MM.1S (cell line): Measurements from ENCODE around the gene RNF152.

Experiments used
- EZH2phosphoT487 ChIP-seq: fragments of 300-600 bp; sonication (generic); IDR thresholded peaks from 2 replicates; pipeline ENCODE4 v1.6.1; 2018; ENCODE audit warnings: antibody characterized with exemption, low read length
- TF ChIP-seq, protein P1 (sequence below): fragments of 300-600 bp; sonication (generic); IDR thresholded peaks from 2 replicates; pipeline ENCODE4 v1.5.1; 2016; ENCODE audit warnings: antibody characterized with exemption, low read length, mixed read lengths

DNA sequence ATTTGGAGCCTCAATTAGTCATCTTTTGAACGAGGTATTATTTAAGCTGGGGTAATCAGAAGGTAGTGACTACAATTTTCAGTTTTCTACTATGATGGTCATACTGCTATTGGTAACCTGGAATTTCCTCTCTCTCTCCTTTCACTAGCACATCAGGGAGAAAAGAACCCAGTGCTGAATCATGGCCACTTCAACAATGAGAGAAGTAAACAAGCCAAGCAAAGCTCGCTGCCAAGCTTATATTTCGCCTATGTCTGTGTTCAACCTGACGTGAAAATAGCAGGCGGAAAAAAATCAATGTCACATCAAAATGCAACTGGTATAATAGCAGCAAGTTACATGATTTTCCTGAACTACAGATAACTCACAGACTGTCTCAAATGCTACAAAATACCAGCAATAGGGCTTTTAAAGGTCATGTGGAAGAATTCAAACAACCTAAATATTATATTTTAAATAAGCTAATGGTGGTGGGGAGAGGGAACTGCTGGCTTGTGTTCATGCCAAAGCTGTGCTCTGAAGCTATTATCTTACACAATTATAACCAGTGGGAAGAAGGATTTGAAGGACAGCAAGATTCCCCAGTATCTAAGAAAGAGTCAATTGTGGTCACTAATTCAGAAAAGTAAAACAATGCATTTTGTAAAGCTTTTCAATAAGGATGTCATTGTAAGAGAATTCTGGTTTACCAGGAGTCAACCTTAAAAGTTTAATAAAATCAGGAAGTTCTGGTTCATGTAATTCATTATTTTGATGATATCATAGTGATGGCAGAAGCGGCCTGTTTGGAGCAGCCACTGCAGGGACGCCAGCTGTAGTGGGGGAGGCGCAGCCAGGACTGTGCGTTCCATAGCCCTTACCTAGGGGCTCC is 38.0 kb downstream of the RNF152 start:
- TF ChIP-seq, protein P1, sequence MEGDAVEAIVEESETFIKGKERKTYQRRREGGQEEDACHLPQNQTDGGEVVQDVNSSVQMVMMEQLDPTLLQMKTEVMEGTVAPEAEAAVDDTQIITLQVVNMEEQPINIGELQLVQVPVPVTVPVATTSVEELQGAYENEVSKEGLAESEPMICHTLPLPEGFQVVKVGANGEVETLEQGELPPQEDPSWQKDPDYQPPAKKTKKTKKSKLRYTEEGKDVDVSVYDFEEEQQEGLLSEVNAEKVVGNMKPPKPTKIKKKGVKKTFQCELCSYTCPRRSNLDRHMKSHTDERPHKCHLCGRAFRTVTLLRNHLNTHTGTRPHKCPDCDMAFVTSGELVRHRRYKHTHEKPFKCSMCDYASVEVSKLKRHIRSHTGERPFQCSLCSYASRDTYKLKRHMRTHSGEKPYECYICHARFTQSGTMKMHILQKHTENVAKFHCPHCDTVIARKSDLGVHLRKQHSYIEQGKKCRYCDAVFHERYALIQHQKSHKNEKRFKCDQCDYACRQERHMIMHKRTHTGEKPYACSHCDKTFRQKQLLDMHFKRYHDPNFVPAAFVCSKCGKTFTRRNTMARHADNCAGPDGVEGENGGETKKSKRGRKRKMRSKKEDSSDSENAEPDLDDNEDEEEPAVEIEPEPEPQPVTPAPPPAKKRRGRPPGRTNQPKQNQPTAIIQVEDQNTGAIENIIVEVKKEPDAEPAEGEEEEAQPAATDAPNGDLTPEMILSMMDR = no peak
- TF ChIP-seq EZH2phosphoT487 = no peak
